Parathyroid adenoma (tissue), 2 donors: Measurements from ENCODE around the gene PAEP.

ENCODE experiments used
- H2AFZ ChIP-seq: fragments of 300-600 bp; sonication (generic); one replicate; pipeline ENCODE4 v1.7.0; 2017; ENCODE audit warnings: antibody characterized with exemption, mild to moderate bottlenecking
- H3K27ac ChIP-seq: fragments of 300-600 bp; sonication (generic); one replicate; pipeline ENCODE4 v1.7.0; 2017
- H3K27me3 ChIP-seq: fragments of 300-600 bp; sonication (generic); one replicate; pipeline ENCODE4 v1.7.0; 2017; ENCODE audit warnings: low read length; ENCODE audit not compliant: control insufficient read depth, insufficient read depth
- H3K36me3 ChIP-seq: fragments of 300-600 bp; sonication (generic); one replicate; pipeline ENCODE4 v1.7.0; 2017; ENCODE audit warnings: low read length; ENCODE audit not compliant: control insufficient read depth, insufficient read depth
- H3K4me1 ChIP-seq: fragments of 300-600 bp; sonication (generic); one replicate; pipeline ENCODE4 v1.7.0; 2017; ENCODE audit warnings: control low read depth
- H3K4me2 ChIP-seq: fragments of 300-600 bp; sonication (generic); one replicate; pipeline ENCODE4 v1.7.0; 2017; ENCODE audit warnings: low read length
- H3K4me3 ChIP-seq: fragments of 300-600 bp; sonication (generic); one replicate; pipeline ENCODE4 v1.7.0; 2017; ENCODE audit warnings: low read depth, low read length
- H3K79me2 ChIP-seq: fragments of 300-600 bp; sonication (generic); one replicate; pipeline ENCODE4 v1.7.0; 2017; ENCODE audit warnings: control low read depth
- H3K9ac ChIP-seq: fragments of 300-600 bp; sonication (generic); one replicate; pipeline ENCODE4 v1.7.0; 2017; ENCODE audit warnings: mild to moderate bottlenecking
- H3K9me3 ChIP-seq: fragments of 300-600 bp; sonication (generic); one replicate; pipeline ENCODE4 v1.7.0; 2017; ENCODE audit warnings: low read length; ENCODE audit not compliant: control insufficient read depth
- TF ChIP-seq, protein P1 (sequence below): fragments of 300-600 bp; sonication (generic); IDR thresholded peaks from one replicate; pipeline ENCODE4 v1.7.0; 2017; ENCODE audit warnings: antibody characterized with exemption, mild to moderate bottlenecking
- donor health status: primary hyperparathyroidism.

Gene PAEP

DNA sequence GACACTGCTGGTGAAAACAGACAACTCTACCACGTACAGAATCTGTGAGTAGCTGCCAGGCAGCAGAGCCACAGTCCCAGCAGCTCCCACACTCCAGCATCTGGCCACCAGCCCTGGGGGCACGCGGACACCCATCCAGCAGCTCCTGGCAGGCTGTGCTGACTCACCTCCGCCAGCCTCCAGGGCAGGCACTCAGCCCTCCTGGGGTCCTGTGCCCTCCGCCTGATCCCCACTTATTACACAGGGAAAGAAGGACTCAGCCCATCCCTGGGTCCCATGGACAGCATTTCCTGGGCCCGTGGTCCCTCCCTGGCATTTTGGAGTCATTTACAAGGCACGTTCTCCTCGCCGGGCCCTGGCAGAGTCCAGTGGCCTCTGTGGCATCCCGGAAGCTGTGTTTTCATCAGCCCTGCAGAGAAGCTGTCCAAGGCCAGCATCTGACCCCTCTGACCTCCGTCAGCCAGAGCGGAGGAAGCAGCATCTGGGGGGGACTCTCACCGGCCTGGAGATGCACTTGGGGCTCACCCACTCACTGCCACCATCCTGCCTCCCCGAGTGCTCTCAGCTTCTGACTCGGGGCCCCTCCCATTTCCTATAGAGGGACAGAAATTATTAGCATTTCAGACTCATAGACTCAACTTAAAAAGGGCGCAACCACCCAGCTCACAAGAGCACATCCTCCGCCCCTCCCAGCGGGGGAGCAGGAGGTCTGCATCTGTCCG lies 21.6 kb downstream of the PAEP start:
- H3K9ac ChIP-seq, result no peak overlapping the region
- no peak overlapping the region for H3K4me3 ChIP-seq
- no peaks in the 10 kb centered on the region for H3K27me3 ChIP-seq
- no peak overlapping the region for H2AFZ ChIP-seq
- H3K9me3 ChIP-seq, result no peaks in the 10 kb centered on the region
- H3K4me2 ChIP-seq, result no peak overlapping the region
- no peaks in the 10 kb centered on the region for H3K4me1 ChIP-seq
- no peaks in the 10 kb centered on the region for H3K79me2 ChIP-seq
- no peak overlapping the region for H3K27ac ChIP-seq
- H3K36me3 ChIP-seq, result no peaks in the 10 kb centered on the region
- TF ChIP-seq, protein P1, sequence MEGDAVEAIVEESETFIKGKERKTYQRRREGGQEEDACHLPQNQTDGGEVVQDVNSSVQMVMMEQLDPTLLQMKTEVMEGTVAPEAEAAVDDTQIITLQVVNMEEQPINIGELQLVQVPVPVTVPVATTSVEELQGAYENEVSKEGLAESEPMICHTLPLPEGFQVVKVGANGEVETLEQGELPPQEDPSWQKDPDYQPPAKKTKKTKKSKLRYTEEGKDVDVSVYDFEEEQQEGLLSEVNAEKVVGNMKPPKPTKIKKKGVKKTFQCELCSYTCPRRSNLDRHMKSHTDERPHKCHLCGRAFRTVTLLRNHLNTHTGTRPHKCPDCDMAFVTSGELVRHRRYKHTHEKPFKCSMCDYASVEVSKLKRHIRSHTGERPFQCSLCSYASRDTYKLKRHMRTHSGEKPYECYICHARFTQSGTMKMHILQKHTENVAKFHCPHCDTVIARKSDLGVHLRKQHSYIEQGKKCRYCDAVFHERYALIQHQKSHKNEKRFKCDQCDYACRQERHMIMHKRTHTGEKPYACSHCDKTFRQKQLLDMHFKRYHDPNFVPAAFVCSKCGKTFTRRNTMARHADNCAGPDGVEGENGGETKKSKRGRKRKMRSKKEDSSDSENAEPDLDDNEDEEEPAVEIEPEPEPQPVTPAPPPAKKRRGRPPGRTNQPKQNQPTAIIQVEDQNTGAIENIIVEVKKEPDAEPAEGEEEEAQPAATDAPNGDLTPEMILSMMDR, result no peak

GRCh38 chr9:135583688-135584011 lies 22.1 kb downstream of the PAEP start:
- H3K36me3 ChIP-seq, result no peaks in the 10 kb centered on the region
- TF ChIP-seq, protein P1, result no peak
- no peak overlapping the region for H2AFZ ChIP-seq

DNA sequence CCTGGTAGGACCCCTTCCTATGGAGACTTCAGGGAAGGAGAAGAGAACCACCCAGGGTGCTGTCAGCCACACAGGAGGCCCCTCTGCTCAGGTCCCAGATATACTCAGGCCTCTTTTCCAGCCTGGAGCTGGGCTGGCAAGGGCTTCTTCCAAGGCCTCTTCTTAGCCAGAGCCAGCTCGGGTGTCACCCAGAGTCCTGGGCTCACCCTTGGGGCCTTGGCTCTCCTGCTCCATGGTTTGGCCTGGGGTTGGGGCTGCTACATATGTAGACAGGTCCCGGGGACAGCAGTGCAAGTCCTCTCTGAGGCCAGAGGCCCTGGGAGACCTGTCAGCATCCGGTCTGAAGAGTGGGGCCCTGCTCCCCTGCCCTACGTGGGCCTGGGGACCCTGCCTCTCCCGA lies 22.8 kb downstream of the PAEP start:
- H3K4me2 ChIP-seq, result no peak overlapping the region
- H3K27me3 ChIP-seq, result no peaks in the 10 kb centered on the region

More at GRCh38 chr9:135583688-135584011, 22.1 kb downstream of the PAEP start:
- Histone ChIP-seq H3K27ac (no peak overlapping the region), H3K4me1 (no peaks in the 10 kb centered on the region), H3K27me3 (no peaks in the 10 kb centered on the region), H3K79me2 (no peaks in the 10 kb centered on the region), H3K9me3 (no peaks in the 10 kb centered on the region), H3K4me3 (no peak overlapping the region), H3K4me2 (no peak overlapping the region), H3K9ac (no peak overlapping the region)

DNA sequence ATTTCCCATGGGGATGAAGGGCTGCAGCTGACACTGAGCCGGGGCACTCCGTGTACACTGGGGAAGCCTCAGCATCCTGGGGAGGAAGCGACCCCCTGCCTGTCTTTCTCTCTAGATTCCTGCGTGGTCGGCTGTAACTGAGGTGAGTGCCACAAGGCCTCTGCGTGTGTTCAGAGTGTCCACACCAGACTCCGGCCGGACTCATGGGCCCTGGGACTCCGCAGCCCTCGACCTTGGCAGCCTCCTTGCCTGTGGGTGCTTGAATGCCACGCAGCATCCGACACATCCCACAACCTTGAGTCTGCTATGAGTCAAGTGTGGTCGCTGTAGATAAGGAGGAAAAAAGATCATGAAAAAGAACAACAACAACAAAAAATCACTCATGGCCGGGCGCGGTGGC lies 23.4 kb downstream of the PAEP start:
- no peak overlapping the region for H3K27ac ChIP-seq
- H2AFZ ChIP-seq, result no peak overlapping the region
- no peaks in the 10 kb centered on the region for H3K9me3 ChIP-seq
- H3K36me3 ChIP-seq, result no peaks in the 10 kb centered on the region
- H3K4me1 ChIP-seq, result no peaks in the 10 kb centered on the region
- H3K9ac ChIP-seq, result no peak overlapping the region
- H3K27me3 ChIP-seq, result no peaks in the 10 kb centered on the region
- H3K4me2 ChIP-seq, result no peak overlapping the region
- TF ChIP-seq, protein P1, result no peak
- no peaks in the 10 kb centered on the region for H3K79me2 ChIP-seq
- H3K4me3 ChIP-seq, result no peak overlapping the region

More for the DNA sequence above, 22.8 kb downstream of the PAEP start:
- Histone ChIP-seq H3K36me3 (no peaks in the 10 kb centered on the region), H3K79me2 (no peaks in the 10 kb centered on the region), H2AFZ (no peak overlapping the region), H3K27ac (no peak overlapping the region), H3K9me3 (no peaks in the 10 kb centered on the region), H3K9ac (no peak overlapping the region), H3K4me3 (no peak overlapping the region), H3K4me1 (no peaks in the 10 kb centered on the region)
- TF ChIP-seq, protein P1, result no peak

- no peak overlapping the region for H3K4me3 ChIP-seq
- no peak overlapping the region for H2AFZ ChIP-seq
- no peak overlapping the region for H3K4me2 ChIP-seq
- no peaks in the 10 kb centered on the region for H3K36me3 ChIP-seq
- H3K27me3 ChIP-seq, result no peaks in the 10 kb centered on the region
- no peak overlapping the region for H3K27ac ChIP-seq
- H3K9me3 ChIP-seq, result no peaks in the 10 kb centered on the region
- no peaks in the 10 kb centered on the region for H3K4me1 ChIP-seq
- no peaks in the 10 kb centered on the region for H3K79me2 ChIP-seq
- H3K9ac ChIP-seq, result no peak overlapping the region
- TF ChIP-seq, protein P1, result no peak
Measured at GRCh38 chr9:135586601-135587109, 25.1 kb downstream of the PAEP start.
